GM10266 (cell line): ENCODE measurements around the gene CSK.

Experiments used
- DNase-seq: peaks from one replicate; pipeline ENCODE4 v3.0.0; 2012; ENCODE audit errors: extremely low spot score
- CTCF ChIP-seq: IDR thresholded peaks from 2 replicates; pipeline ENCODE4 v1.5.1; 2012; ENCODE audit warnings: mild to moderate bottlenecking, low read depth; ENCODE audit not compliant: control insufficient read depth, insufficient read depth; ENCODE audit errors: missing control alignments

The CSK gene

GRCh38 chr15:74762791-74763150, 19.1 kb upstream of the CSK start:
- TF ChIP-seq CTCF: no peak
- no peak for DNase-seq

DNA sequence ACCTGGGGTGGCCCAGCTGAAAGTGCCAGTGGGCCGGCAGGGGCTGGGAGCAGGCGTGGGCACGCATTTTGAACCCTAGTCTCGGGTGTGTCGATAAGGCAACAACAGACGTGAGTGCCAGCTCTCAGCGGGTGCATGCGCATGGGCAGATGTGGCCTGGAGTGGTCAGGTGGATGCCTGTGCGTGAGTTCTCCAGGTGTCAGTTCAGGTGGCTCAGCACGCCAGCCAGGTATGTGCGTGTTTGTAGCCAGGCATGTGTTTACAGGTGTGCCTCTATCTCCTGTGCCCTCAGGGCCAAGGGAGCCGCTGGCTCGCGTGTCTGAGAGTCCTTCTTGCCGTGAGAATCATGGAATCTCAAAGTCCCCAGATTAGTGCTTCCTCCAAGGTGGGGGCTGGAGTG, 18.5 kb upstream of the CSK start:
- no peak for TF ChIP-seq CTCF
- DNase-seq: no peak

DNA sequence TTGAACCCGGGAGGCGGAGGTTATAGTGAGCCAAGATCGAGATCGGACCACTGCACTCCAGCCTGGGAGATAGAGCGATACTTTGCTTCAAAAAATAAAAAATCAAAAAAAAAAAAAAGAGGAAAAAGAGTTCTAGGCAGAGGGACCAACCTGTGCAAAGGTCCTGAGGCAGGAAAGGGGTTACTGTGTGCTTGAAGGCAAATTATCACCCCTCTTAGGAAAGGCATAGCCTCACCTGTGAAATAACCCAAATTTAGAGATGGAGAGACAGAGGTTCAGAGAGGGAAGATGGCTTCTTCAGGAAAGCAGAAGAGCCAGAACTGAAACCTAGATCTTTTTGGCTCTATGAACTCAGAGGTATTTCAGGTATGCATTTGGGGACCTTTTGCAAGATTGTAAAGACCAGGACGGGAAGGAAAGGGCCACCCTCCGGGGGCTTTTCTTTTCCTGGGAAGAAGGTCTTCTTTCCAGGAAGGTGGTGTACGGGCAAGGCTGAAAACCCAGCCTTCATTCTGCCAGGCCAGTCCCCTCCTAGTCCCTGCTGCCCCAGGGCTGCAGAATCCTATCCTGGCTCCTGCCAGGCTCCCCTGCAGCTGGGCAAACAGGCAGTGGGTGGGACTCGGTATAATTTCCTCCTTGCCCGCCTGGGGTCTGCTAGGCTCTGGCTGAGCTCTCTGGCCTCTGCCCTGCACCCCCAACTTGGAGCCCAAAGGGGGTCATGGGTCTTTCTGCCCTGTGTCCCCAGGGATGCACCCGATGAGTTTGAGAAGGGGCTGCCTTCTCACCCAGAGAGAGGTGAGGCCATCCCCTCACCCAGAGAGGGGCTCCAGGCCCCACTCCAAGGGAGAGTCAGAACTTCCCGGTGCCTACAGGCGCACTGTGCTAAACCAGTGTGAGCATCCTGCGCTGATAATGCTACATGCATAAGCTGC, 14.4 kb upstream of the CSK start:
- no peak for TF ChIP-seq CTCF
- DNase-seq: no peak

DNA sequence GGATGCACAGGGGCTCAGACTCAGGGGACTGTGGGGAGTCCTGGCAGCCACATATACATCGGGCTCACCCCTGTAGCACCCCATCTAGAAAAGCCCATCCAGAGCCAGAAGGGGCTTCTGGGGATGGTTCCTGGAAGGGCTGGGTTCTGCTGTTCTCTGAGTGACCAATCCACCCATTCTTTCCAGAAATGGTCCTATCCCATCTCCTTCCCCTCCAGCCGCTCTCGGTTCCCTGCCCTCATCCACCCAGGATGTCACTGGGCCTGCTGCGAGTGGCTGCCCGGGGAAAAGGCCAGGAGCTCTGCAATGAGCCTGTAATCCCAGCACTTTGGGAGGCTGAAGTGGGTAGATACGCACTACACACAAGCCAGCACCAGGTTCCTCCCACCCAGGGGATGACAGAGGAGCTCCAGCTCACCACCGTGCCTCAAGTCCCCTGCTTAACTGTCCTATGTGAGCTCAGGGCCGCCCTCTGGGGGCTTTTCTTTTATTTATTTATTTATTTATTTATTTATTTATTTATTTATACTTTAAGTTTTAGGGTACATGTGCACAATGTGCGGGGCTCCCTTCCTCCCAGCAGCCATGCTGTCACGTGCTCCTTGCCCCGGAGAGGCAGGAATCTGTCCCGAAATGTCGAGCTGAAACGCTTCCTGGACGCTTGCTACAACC, 13.6 kb upstream of the CSK start:
- DNase-seq: no peak
- TF ChIP-seq CTCF: peak; percentile 6

- peak; percentile 82 for TF ChIP-seq CTCF
- DNase-seq: peak; percentile 77
Observed at GRCh38 chr15:74768771-74769342, 13.0 kb upstream of the CSK start.

- no peak for DNase-seq
- no peak for TF ChIP-seq CTCF
Observed at GRCh38 chr15:74769463-74770025, 12.3 kb upstream of the CSK start.
